ENCODE results near the gene SMIM17. TPM values are rescaled to one million over a fixed set of nuclear protein-coding genes. Genes with fewer than 3 reads are reported as not detected.

Gene SMIM17
- total RNA-seq, 1 donor from 2014 or later, result 2.4 TPM

DNA sequence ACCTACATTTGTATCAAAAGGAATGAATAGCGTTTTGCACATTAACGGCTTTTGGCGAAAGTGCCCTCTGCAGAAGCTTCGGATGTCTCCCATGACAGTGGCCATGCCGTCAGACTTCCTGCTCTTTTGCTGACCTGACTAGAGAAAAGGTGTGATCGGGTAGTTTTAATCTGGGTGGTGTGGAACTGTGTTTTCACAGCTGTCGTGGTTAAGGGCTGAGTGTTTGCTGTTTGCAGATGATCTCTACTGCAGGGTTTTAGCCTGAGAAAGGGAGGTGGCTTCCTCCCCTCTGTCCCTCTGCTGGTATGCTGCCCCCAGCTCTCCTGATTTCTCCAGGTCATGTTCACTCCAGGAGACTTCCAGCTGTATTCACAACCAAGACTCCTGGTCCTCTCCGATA, 25.4 kb upstream of the SMIM17 start:
- H3K4me2 ChIP-seq, result no peak overlapping the region
- H3K27me3 ChIP-seq, result no peaks in the 10 kb centered on the region
- Mint-ChIP-seq H3K27ac (no peak overlapping the region), H3K4me1 (no peaks in the 10 kb centered on the region), H3K4me3 (no peak overlapping the region), H3K27me3 (ENCODE audit: insufficient read depth, low read depth) (no peaks in the 10 kb centered on the region), H3K9me3 (peaks cover 90% of the 10 kb centered on the region), H3K36me3 (peaks cover 84% of the 10 kb centered on the region)
- no peaks in the 10 kb centered on the region for H4K20me1 ChIP-seq (ENCODE audit: low read depth)
- no peak for DNase-seq (ENCODE audit: low spot score)
- peaks cover 14% of the 10 kb centered on the region for H3K36me3 ChIP-seq
- TF ChIP-seq EZH2phosphoT487 (IDR thresholded peaks at IDR 0.05), result no peak
- TF ChIP-seq, protein P1, sequence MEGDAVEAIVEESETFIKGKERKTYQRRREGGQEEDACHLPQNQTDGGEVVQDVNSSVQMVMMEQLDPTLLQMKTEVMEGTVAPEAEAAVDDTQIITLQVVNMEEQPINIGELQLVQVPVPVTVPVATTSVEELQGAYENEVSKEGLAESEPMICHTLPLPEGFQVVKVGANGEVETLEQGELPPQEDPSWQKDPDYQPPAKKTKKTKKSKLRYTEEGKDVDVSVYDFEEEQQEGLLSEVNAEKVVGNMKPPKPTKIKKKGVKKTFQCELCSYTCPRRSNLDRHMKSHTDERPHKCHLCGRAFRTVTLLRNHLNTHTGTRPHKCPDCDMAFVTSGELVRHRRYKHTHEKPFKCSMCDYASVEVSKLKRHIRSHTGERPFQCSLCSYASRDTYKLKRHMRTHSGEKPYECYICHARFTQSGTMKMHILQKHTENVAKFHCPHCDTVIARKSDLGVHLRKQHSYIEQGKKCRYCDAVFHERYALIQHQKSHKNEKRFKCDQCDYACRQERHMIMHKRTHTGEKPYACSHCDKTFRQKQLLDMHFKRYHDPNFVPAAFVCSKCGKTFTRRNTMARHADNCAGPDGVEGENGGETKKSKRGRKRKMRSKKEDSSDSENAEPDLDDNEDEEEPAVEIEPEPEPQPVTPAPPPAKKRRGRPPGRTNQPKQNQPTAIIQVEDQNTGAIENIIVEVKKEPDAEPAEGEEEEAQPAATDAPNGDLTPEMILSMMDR (IDR thresholded peaks at IDR 0.05), result no peak
- no peak for TF ChIP-seq EZH2 (IDR thresholded peaks at IDR 0.05)
- H3K79me2 ChIP-seq (ENCODE audit: low read depth), result peaks cover 56% of the 10 kb centered on the region
- H3F3A ChIP-seq (ENCODE audit: low read depth), result no peaks in the 10 kb centered on the region
- H3K27ac ChIP-seq, result no peak overlapping the region
- no peak overlapping the region for H2AFZ ChIP-seq (replicated peaks)
- no peak overlapping the region for H3K9ac ChIP-seq
- no peak overlapping the region for H3K4me3 ChIP-seq
- H3K9me3 ChIP-seq (ENCODE audit: low read depth), result peaks cover 12% of the 10 kb centered on the region
- H3K4me1 ChIP-seq, result no peaks in the 10 kb centered on the region

DNA sequence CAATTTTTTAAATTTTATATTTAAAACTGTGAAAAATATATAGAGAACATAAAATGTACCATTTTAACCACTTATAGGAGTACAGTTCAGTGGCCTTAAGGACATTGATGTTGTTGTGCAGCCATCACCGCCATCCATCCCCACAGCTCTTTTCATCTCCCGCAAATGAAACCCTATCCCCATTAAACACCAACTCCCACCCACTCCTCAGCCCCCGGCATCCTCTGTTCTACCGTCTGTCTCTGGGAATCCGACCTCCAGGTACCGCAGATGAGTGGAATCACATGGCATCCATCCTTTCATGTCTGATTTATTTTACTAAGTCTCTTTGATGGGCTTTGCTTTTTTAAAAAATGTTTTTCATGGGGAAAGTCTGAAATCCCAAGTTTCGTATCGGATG, 23.8 kb upstream of the SMIM17 start:
- Histone ChIP-seq H3K36me3 (peaks cover 16% of the 10 kb centered on the region), H4K20me1 (ENCODE audit: low read depth) (no peaks in the 10 kb centered on the region), H3F3A (ENCODE audit: low read depth) (no peaks in the 10 kb centered on the region), H3K79me2 (ENCODE audit: low read depth) (peaks cover 44% of the 10 kb centered on the region), H3K4me3 (no peak overlapping the region), H3K4me1 (no peaks in the 10 kb centered on the region), H3K9ac (no peak overlapping the region), H2AFZ (replicated peaks) (no peak overlapping the region), H3K27ac (no peak overlapping the region), H3K27me3 (no peaks in the 10 kb centered on the region), H3K9me3 (ENCODE audit: low read depth) (peaks cover 12% of the 10 kb centered on the region), H3K4me2 (no peak overlapping the region)
- peaks cover 84% of the 10 kb centered on the region for H3K36me3 Mint-ChIP-seq
- H3K9me3 Mint-ChIP-seq, result peaks cover 89% of the 10 kb centered on the region
- DNase-seq (ENCODE audit: low spot score), result no peak
- H3K4me3 Mint-ChIP-seq, result no peak overlapping the region
- no peaks in the 10 kb centered on the region for H3K27me3 Mint-ChIP-seq (ENCODE audit: insufficient read depth, low read depth)
- H3K4me1 Mint-ChIP-seq, result no peaks in the 10 kb centered on the region
- TF ChIP-seq, protein P1 (IDR thresholded peaks at IDR 0.05), result no peak
- TF ChIP-seq EZH2phosphoT487 (IDR thresholded peaks at IDR 0.05) (no peak), EZH2 (IDR thresholded peaks at IDR 0.05) (no peak)
- no peak overlapping the region for H3K27ac Mint-ChIP-seq

DNA sequence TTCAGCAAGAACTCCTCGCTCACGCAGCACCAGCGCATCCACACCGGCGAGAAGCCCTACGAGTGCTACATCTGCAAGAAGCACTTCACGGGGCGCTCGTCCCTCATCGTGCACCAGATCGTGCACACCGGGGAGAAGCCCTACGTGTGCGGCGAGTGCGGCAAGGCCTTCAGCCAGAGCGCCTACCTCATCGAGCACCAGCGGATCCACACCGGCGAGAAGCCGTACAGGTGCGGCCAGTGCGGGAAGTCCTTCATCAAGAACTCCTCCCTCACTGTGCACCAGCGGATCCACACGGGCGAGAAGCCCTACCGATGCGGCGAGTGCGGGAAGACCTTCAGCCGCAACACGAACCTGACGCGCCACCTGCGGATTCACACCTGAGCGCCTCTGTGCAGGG, 20.6 kb upstream of the SMIM17 start:
- H3K27ac Mint-ChIP-seq, result no peak overlapping the region
- H3K27me3 ChIP-seq, result no peaks in the 10 kb centered on the region
- no peak overlapping the region for H3K4me2 ChIP-seq
- DNase-seq (ENCODE audit: low spot score), result no peak
- H3K9me3 Mint-ChIP-seq, result peaks cover 78% of the 10 kb centered on the region
- peaks cover 4% of the 10 kb centered on the region for H3K27me3 Mint-ChIP-seq (ENCODE audit: insufficient read depth, low read depth)
- no peaks in the 10 kb centered on the region for H3K9me3 ChIP-seq (ENCODE audit: low read depth)
- no peak overlapping the region for H3K9ac ChIP-seq
- H4K20me1 ChIP-seq (ENCODE audit: low read depth), result no peaks in the 10 kb centered on the region
- no peaks in the 10 kb centered on the region for H3K4me1 Mint-ChIP-seq
- H2AFZ ChIP-seq (replicated peaks), result no peak overlapping the region
- no peak for TF ChIP-seq EZH2 (IDR thresholded peaks at IDR 0.05)
- TF ChIP-seq, protein P1 (IDR thresholded peaks at IDR 0.05), result no peak
- no peak for TF ChIP-seq EZH2phosphoT487 (IDR thresholded peaks at IDR 0.05)
- no peak overlapping the region for H3K4me3 ChIP-seq
- peaks cover 69% of the 10 kb centered on the region for H3K36me3 Mint-ChIP-seq
- H3K27ac ChIP-seq, result no peak overlapping the region
- H3K79me2 ChIP-seq (ENCODE audit: low read depth), result peaks cover 13% of the 10 kb centered on the region
- no peaks in the 10 kb centered on the region for H3K4me1 ChIP-seq
- no peaks in the 10 kb centered on the region for H3F3A ChIP-seq (ENCODE audit: low read depth)
- H3K36me3 ChIP-seq, result peaks cover 8% of the 10 kb centered on the region
- no peak overlapping the region for H3K4me3 Mint-ChIP-seq

All from neural progenitor cell (in vitro differentiated cells).